Vagina (tissue), 2 donors: ENCODE data around the gene TENT5A.

Source experiments
- POLR2AphosphoS5 ChIP-seq, 2 donors: sonication (generic); formaldehyde crosslinking; IDR thresholded peaks; one replicate each; pipeline ENCODE4 v1.9.0; 2017; ENCODE audit warnings: antibody characterized with exemption in 2 of 2, mild to moderate bottlenecking in 2 of 2, low read depth in 1 of 2; ENCODE audit not compliant: insufficient read depth in 1 of 2
- TF ChIP-seq, protein P1 (sequence below), 3 experiments: fragments of 450-650 bp in 2 of 3; fragments of 200-600 bp in 1 of 3; sonication (generic) in 1 of 3; IDR thresholded peaks; one replicate each; pipeline ENCODE4 v1.5.1; 2017 to 2019; ENCODE audit warnings: antibody characterized with exemption in 3 of 3, mild to moderate bottlenecking in 2 of 3, moderate library complexity in 2 of 3

DNA sequence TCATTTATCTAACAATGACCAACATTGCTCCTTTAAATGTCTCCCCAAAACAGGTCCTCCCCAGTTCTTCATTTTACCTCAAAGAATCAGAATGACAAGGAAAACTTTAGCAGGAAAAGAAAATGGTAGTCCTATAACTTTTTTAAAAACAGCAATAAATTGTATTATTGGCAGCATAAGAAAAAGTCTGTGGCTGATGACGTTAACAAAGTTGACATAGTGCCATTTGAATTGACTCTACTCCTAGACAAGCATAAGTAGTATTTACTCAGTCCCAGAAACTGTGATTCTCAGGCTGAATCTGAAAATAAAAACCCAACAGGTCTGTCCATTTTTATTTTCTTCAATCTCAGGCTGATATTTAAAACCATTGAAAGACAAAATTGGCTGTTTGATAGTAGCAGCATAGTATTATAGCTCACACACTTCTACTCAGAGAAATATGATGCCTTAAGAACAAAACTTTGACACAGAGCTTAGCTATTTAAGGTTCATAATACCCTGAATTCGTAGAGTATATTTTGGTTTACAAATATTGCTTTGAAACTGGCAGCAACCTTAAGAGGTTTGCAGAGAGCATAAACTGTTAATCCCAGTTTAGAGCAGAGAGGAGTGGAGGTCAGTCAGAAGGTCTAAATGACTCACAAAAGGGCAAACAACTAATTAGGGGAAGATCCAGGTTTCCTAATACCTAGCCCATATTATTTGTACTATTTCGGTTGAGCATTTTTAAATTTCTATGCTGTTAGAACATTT lies 35.0 kb upstream of the TENT5A start:
- no peak for TF ChIP-seq POLR2AphosphoS5 (IDR thresholded peaks at IDR 0.05; ENCODE audit: insufficient read depth in 1 of 2, low read depth in 1 of 2)
- TF ChIP-seq, protein P1, sequence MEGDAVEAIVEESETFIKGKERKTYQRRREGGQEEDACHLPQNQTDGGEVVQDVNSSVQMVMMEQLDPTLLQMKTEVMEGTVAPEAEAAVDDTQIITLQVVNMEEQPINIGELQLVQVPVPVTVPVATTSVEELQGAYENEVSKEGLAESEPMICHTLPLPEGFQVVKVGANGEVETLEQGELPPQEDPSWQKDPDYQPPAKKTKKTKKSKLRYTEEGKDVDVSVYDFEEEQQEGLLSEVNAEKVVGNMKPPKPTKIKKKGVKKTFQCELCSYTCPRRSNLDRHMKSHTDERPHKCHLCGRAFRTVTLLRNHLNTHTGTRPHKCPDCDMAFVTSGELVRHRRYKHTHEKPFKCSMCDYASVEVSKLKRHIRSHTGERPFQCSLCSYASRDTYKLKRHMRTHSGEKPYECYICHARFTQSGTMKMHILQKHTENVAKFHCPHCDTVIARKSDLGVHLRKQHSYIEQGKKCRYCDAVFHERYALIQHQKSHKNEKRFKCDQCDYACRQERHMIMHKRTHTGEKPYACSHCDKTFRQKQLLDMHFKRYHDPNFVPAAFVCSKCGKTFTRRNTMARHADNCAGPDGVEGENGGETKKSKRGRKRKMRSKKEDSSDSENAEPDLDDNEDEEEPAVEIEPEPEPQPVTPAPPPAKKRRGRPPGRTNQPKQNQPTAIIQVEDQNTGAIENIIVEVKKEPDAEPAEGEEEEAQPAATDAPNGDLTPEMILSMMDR (IDR thresholded peaks at IDR 0.05), result no peak
